ENCODE results near the gene CNOT9.
"Not testable (repeated sequence)": the region's sequence is repeated elsewhere in the genome, so short reads cannot be mapped to it uniquely, and the experiment has no call there.

Gene CNOT9

GRCh38 chr2:218568190-218569037 is at the start of gene CNOT9, which contains the start of gene USP37:
TSS of gene CNOT9 (plus strand) at chr2:218568839. CDS start at chr2:218568955, 116 bp downstream.
TSS of gene USP37 (minus strand) at chr2:218568351. CDS start at chr2:218558653, 9,698 bp downstream.
- peak within 1 kb of the TSS; percentile 99 for H3K27ac Mint-ChIP-seq
- intact Hi-C loops (cut with micrococcal nuclease): loop anchor here (5.0 kb wide), 1 partner anchor 296 kb away; the partner anchor contains the start of genes AAMP and PNKD
- peaks cover 52% of the 10 kb centered on the region for H3K36me3 Mint-ChIP-seq (ENCODE audit: low read depth)
- no peaks in the 10 kb centered on the region for H3K9me3 Mint-ChIP-seq
- H3K27me3 Mint-ChIP-seq: no peaks in the 10 kb centered on the region
- peaks cover 46% of the 10 kb centered on the region for H3K4me1 Mint-ChIP-seq (ENCODE audit: low read depth)
- peak within 1 kb of the TSS; percentile 98 for H3K4me3 Mint-ChIP-seq

- Mint-ChIP-seq H3K36me3 (ENCODE audit: low read depth) (peaks cover 49% of the 10 kb centered on the region), H3K27ac (no peak overlapping the region), H3K4me1 (ENCODE audit: low read depth) (no peaks in the 10 kb centered on the region), H3K4me3 (no peak overlapping the region), H3K9me3 (no peaks in the 10 kb centered on the region), H3K27me3 (no peaks in the 10 kb centered on the region)
- intact Hi-C loops (cut with micrococcal nuclease): no loop called here
Measured at GRCh38 chr2:218518876-218519275, 49.8 kb upstream of the CNOT9 start.

- H3K36me3 Mint-ChIP-seq (ENCODE audit: low read depth): peaks cover 88% of the 10 kb centered on the region
- H3K4me1 Mint-ChIP-seq (ENCODE audit: low read depth): no peaks in the 10 kb centered on the region
- intact Hi-C loops (cut with micrococcal nuclease): no loop called here
- no peak overlapping the region for H3K27ac Mint-ChIP-seq
- no peak overlapping the region for H3K4me3 Mint-ChIP-seq
- no peaks in the 10 kb centered on the region for H3K27me3 Mint-ChIP-seq
- peaks cover 21% of the 10 kb centered on the region for H3K9me3 Mint-ChIP-seq
Measured at GRCh38 chr2:218523651-218524050, 45.0 kb upstream of the CNOT9 start.

- H3K27me3 Mint-ChIP-seq, H3K4me3 Mint-ChIP-seq: not testable (repeated sequence)
Measured at GRCh38 chr2:218528409-218528808, 40.2 kb upstream of the CNOT9 start.

GRCh38 chr2:218529990-218530389 is 38.6 kb upstream of the CNOT9 start:
- Mint-ChIP-seq H3K27ac (no peak overlapping the region), H3K27me3 (no peaks in the 10 kb centered on the region), H3K4me1 (ENCODE audit: low read depth) (no peaks in the 10 kb centered on the region), H3K9me3 (peaks cover 10% of the 10 kb centered on the region), H3K4me3 (no peak overlapping the region), H3K36me3 (ENCODE audit: low read depth) (peaks cover 90% of the 10 kb centered on the region)
- intact Hi-C loops (cut with micrococcal nuclease): no loop called here

More at GRCh38 chr2:218528409-218528808, 40.2 kb upstream of the CNOT9 start:
- H3K27ac Mint-ChIP-seq; H3K4me1 Mint-ChIP-seq (ENCODE audit: low read depth); intact Hi-C loops (cut with micrococcal nuclease): not testable (repeated sequence)
- Mint-ChIP-seq H3K36me3 (ENCODE audit: low read depth) (peaks cover 100% of the 10 kb centered on the region), H3K9me3 (peaks cover 21% of the 10 kb centered on the region)

- H3K9me3 Mint-ChIP-seq: no peaks in the 10 kb centered on the region
- H3K36me3 Mint-ChIP-seq (ENCODE audit: low read depth): peaks cover 78% of the 10 kb centered on the region
- H3K4me1 Mint-ChIP-seq (ENCODE audit: low read depth): no peaks in the 10 kb centered on the region
- H3K4me3 Mint-ChIP-seq: no peak overlapping the region
- H3K27ac Mint-ChIP-seq: no peak overlapping the region
- no peaks in the 10 kb centered on the region for H3K27me3 Mint-ChIP-seq
- intact Hi-C loops (cut with micrococcal nuclease): no loop called here
Measured at GRCh38 chr2:218536804-218537494, 31.7 kb upstream of the CNOT9 start.

GRCh38 chr2:218540015-218540414 is 28.6 kb upstream of the CNOT9 start:
- Mint-ChIP-seq H3K36me3 (ENCODE audit: low read depth) (peaks cover 88% of the 10 kb centered on the region), H3K4me1 (ENCODE audit: low read depth) (no peaks in the 10 kb centered on the region), H3K27ac (no peak overlapping the region), H3K27me3 (no peaks in the 10 kb centered on the region), H3K9me3 (no peaks in the 10 kb centered on the region), H3K4me3 (no peak overlapping the region)
- intact Hi-C loops (cut with micrococcal nuclease): no loop called here

- H3K4me3 Mint-ChIP-seq: no peak overlapping the region
- H3K36me3 Mint-ChIP-seq (ENCODE audit: low read depth): peaks cover 89% of the 10 kb centered on the region
- H3K27me3 Mint-ChIP-seq: no peaks in the 10 kb centered on the region
- no peaks in the 10 kb centered on the region for H3K9me3 Mint-ChIP-seq
- no peaks in the 10 kb centered on the region for H3K4me1 Mint-ChIP-seq (ENCODE audit: low read depth)
- intact Hi-C loops (cut with micrococcal nuclease): no loop called here
- H3K27ac Mint-ChIP-seq: no peak overlapping the region
Measured at GRCh38 chr2:218546012-218546411, 22.6 kb upstream of the CNOT9 start.

GRCh38 chr2:218547511-218547910 is 21.1 kb upstream of the CNOT9 start:
- Mint-ChIP-seq H3K27ac (no peak overlapping the region), H3K9me3 (no peaks in the 10 kb centered on the region), H3K36me3 (ENCODE audit: low read depth) (peaks cover 89% of the 10 kb centered on the region), H3K4me3 (no peak overlapping the region), H3K4me1 (ENCODE audit: low read depth) (no peaks in the 10 kb centered on the region), H3K27me3 (no peaks in the 10 kb centered on the region)
- intact Hi-C loops (cut with micrococcal nuclease): no loop called here

GRCh38 chr2:218547978-218548377 is 20.7 kb upstream of the CNOT9 start:
- H3K4me3 Mint-ChIP-seq: no peak overlapping the region
- peaks cover 89% of the 10 kb centered on the region for H3K36me3 Mint-ChIP-seq (ENCODE audit: low read depth)
- H3K27me3 Mint-ChIP-seq: no peaks in the 10 kb centered on the region
- H3K9me3 Mint-ChIP-seq: no peaks in the 10 kb centered on the region
- no peaks in the 10 kb centered on the region for H3K4me1 Mint-ChIP-seq (ENCODE audit: low read depth)
- no peak overlapping the region for H3K27ac Mint-ChIP-seq
- intact Hi-C loops (cut with micrococcal nuclease): no loop called here

GRCh38 chr2:218554225-218554624 is 14.4 kb upstream of the CNOT9 start:
- H3K36me3 Mint-ChIP-seq (ENCODE audit: low read depth): peaks cover 61% of the 10 kb centered on the region
- intact Hi-C loops (cut with micrococcal nuclease); H3K9me3 Mint-ChIP-seq; H3K27ac Mint-ChIP-seq; H3K4me3 Mint-ChIP-seq; H3K27me3 Mint-ChIP-seq: not testable (repeated sequence)
- peaks cover 16% of the 10 kb centered on the region for H3K4me1 Mint-ChIP-seq (ENCODE audit: low read depth)

GRCh38 chr2:218555527-218555926 is 13.1 kb upstream of the CNOT9 start:
- Mint-ChIP-seq H3K4me1 (ENCODE audit: low read depth) (peaks cover 16% of the 10 kb centered on the region), H3K36me3 (ENCODE audit: low read depth) (peaks cover 66% of the 10 kb centered on the region), H3K9me3 (no peaks in the 10 kb centered on the region), H3K27ac (peak overlapping the region; percentile 4), H3K27me3 (no peaks in the 10 kb centered on the region), H3K4me3 (no peak overlapping the region)
- intact Hi-C loops (cut with micrococcal nuclease): no loop called here

GRCh38 chr2:218557941-218558340 is 10.7 kb upstream of the CNOT9 start:
- peak overlapping the region; percentile 32 for H3K27ac Mint-ChIP-seq
- intact Hi-C loops (cut with micrococcal nuclease): no loop called here
- no peak overlapping the region for H3K4me3 Mint-ChIP-seq
- no peaks in the 10 kb centered on the region for H3K9me3 Mint-ChIP-seq
- no peaks in the 10 kb centered on the region for H3K27me3 Mint-ChIP-seq
- H3K36me3 Mint-ChIP-seq (ENCODE audit: low read depth): peaks cover 66% of the 10 kb centered on the region
- H3K4me1 Mint-ChIP-seq (ENCODE audit: low read depth): peaks cover 16% of the 10 kb centered on the region

- Mint-ChIP-seq H3K9me3 (no peaks in the 10 kb centered on the region), H3K27ac (no peak overlapping the region), H3K4me3 (no peak overlapping the region), H3K4me1 (ENCODE audit: low read depth) (peaks cover 16% of the 10 kb centered on the region), H3K27me3 (no peaks in the 10 kb centered on the region), H3K36me3 (ENCODE audit: low read depth) (peaks cover 66% of the 10 kb centered on the region)
- intact Hi-C loops (cut with micrococcal nuclease): no loop called here
Measured at GRCh38 chr2:218558986-218559385, 9.7 kb upstream of the CNOT9 start.
